ENCODE data around the gene GP5. TPM values are rescaled to one million over a fixed set of nuclear protein-coding genes. Genes with fewer than 3 reads are reported as not detected.

Gene GP5
- total and polyA plus RNA-seq, 2 of the 13 experiments (the other 11 are each of a cell fraction or from before 2014, with no cell fraction given), result not detected

- TF ChIP-seq PRDM4 (CRISPR knock-in tag; IDR thresholded peaks at IDR 0.05; ENCODE audit: borderline replicate concordance) (no peak), ZNF572 (CRISPR knock-in tag; IDR thresholded peaks at IDR 0.05) (no peak), POLR2AphosphoS2 (IDR thresholded peaks at IDR 0.05; ENCODE audit: low read depth, low read length) (no peak), LRRFIP1 (CRISPR knock-in tag; conservative IDR thresholded peaks at IDR 0.05) (no peak), NFKB2 (CRISPR knock-in tag; IDR thresholded peaks at IDR 0.05; ENCODE audit: borderline replicate concordance) (no peak), NPAS2 (CRISPR knock-in tag; IDR thresholded peaks at IDR 0.05; ENCODE audit: borderline replicate concordance) (no peak), HNRNPL (IDR thresholded peaks at IDR 0.05; ENCODE audit: low read depth, low read length) (no peak), SMAD1 (CRISPR knock-in tag; IDR thresholded peaks at IDR 0.05; ENCODE audit: borderline replicate concordance, low read depth) (0 out of 2 replicates have a peak, but pooled peaks have one; percentile 44), ATF5 (CRISPR knock-in tag; IDR thresholded peaks at IDR 0.05; ENCODE audit: low read depth) (no peak), ATRX (CRISPR knock-in tag; IDR thresholded peaks at IDR 0.05; ENCODE audit: borderline replicate concordance) (no peak), KLF11 (CRISPR knock-in tag; IDR thresholded peaks at IDR 0.05) (no peak), POLR2G (IDR thresholded peaks at IDR 0.05; ENCODE audit: low read depth, low read length) (no peak), ZNF777 (CRISPR knock-in tag; IDR thresholded peaks at IDR 0.05) (peak; percentile 17; the same call in 1 of the 2 replicates), SRY (CRISPR knock-in tag; IDR thresholded peaks at IDR 0.05) (no peak), ZNF605 (CRISPR knock-in tag; IDR thresholded peaks at IDR 0.05) (no peak), TFAP4 (IDR thresholded peaks at IDR 0.05; ENCODE audit: borderline replicate concordance, low read depth) (no peak), BCL6 (CRISPR knock-in tag; IDR thresholded peaks at IDR 0.05) (0 out of 2 replicates have a peak, but pooled peaks have one; percentile 40), SP140L (CRISPR knock-in tag; IDR thresholded peaks at IDR 0.05; ENCODE audit: borderline replicate concordance) (no peak), MTF2 (CRISPR knock-in tag; IDR thresholded peaks at IDR 0.05; ENCODE audit: borderline replicate concordance) (0 out of 2 replicates have a peak, but pooled peaks have one; percentile 34), MAFF (IDR thresholded peaks at IDR 0.05; ENCODE audit: low read depth, low read length) (no peak), ISX (CRISPR knock-in tag; conservative IDR thresholded peaks at IDR 0.05) (no peak), REXO4 (CRISPR knock-in tag; IDR thresholded peaks at IDR 0.05; ENCODE audit: borderline replicate concordance) (no peak), IKZF4 (CRISPR knock-in tag; IDR thresholded peaks at IDR 0.05; ENCODE audit: borderline replicate concordance, low read depth, not compliant biosample characterization) (no peak), ZNF816 (CRISPR knock-in tag; IDR thresholded peaks at IDR 0.05; ENCODE audit: borderline replicate concordance) (no peak)
These were observed 3.1 kb downstream of the GP5 start (continued) for GRCh38 chr3:194395778-194396538.
